Retinal pigment epithelial cell (primary cell): ENCODE measurements around the gene LSM10.

Experiments
- DNase-seq: peaks from one replicate; pipeline ENCODE4 v3.0.0-alpha.2; 2010; ENCODE audit warnings: low read depth
- H3K4me3 ChIP-seq: 2 replicates; pipeline ENCODE4 v1.5.1; 2011; ENCODE audit warnings: mild to moderate bottlenecking, low read length, control low read depth, moderate library complexity
- CTCF ChIP-seq: conservative IDR thresholded peaks from 2 replicates; pipeline ENCODE4 v1.5.1; 2011; ENCODE audit warnings: low read depth, low read length, control low read depth, inconsistent platforms

The LSM10 gene

GRCh38 chr1:36420836-36421317 is 23.2 kb upstream of the LSM10 start:
- DNase-seq, result peak; percentile 27
- no peak overlapping the region for H3K4me3 ChIP-seq
- peak; percentile 97 for TF ChIP-seq CTCF

GRCh38 chr1:36420409-36420808 is 22.7 kb upstream of the LSM10 start:
- TF ChIP-seq CTCF, result no peak
- H3K4me3 ChIP-seq, result no peak overlapping the region
- DNase-seq, result no peak

- no peak for TF ChIP-seq CTCF
- H3K4me3 ChIP-seq, result no peak overlapping the region
- DNase-seq, result no peak
Observed at GRCh38 chr1:36419569-36419968, 21.9 kb upstream of the LSM10 start.

GRCh38 chr1:36419140-36419539 is 21.4 kb upstream of the LSM10 start:
- no peak for TF ChIP-seq CTCF
- no peak for DNase-seq
- H3K4me3 ChIP-seq, result no peak overlapping the region

GRCh38 chr1:36417931-36418330 is 20.2 kb upstream of the LSM10 start:
- DNase-seq, result no peak
- H3K4me3 ChIP-seq, result no peak overlapping the region
- TF ChIP-seq CTCF, result no peak

GRCh38 chr1:36415661-36416326 is 18.1 kb upstream of the LSM10 start:
- H3K4me3 ChIP-seq, result no peak overlapping the region
- no peak for TF ChIP-seq CTCF
- no peak for DNase-seq

GRCh38 chr1:36414384-36414783 is 16.7 kb upstream of the LSM10 start:
- H3K4me3 ChIP-seq, result no peak overlapping the region
- TF ChIP-seq CTCF, result no peak
- no peak for DNase-seq
